HCT116 (cell line): ENCODE measurements around the gene ART5. TPM values are rescaled to one million over a fixed set of nuclear protein-coding genes. Genes with fewer than 3 reads are reported as not detected.

Experiments used
- ATAC-seq: fragments of 200-7000 bp; cut with Tn5 transposase; 2 replicates; pipeline ENCODE4 v1.9.1; 2020; ENCODE audit warnings: mild to moderate bottlenecking, moderate library complexity
- BruUV-seq: library from RNA; stranded (reverse); fragments of 400-500 nt; replicated peaks from 2 replicates; lab custom pipeline; 2021; lab: Mats Ljungman, UMichigan
- CTCF ChIA-PET: fragments of 300-600 bp; sonication (Branson Sonifier 250); formaldehyde crosslinking; loops from one replicate; lab custom pipeline; 2021; ENCODE audit warnings: antibody characterized with exemption; lab: Charles Lee
- POLR2A ChIA-PET: fragments of 300-600, 350-600 bp; sonication (Branson Sonifier 250); formaldehyde crosslinking; loops from one replicate; lab custom pipeline; 2021; ENCODE audit warnings: antibody characterized with exemption; lab: Charles Lee
- RAD21 ChIA-PET, 2 experiments: fragments of 300-600 bp; sonication (Branson Sonifier 250); formaldehyde crosslinking; loops; one replicate each; lab custom pipeline; 2023; ENCODE audit warnings: low total read pairs in 2 of 2; ENCODE audit not compliant: uncharacterized antibody in 2 of 2, unreplicated experiment in 2 of 2, low non-redundant PET in 1 of 2; lab: Charles Lee
- DNase-seq: peaks from one replicate; pipeline ENCODE4 v3.0.0-alpha.2; 2010; ENCODE audit warnings: low read depth, low spot score
- H2AFZ ChIP-seq: fragments of 200-600 bp; shearing (Covaris generic), sonication (generic); 2 replicates; pipeline ENCODE4 v1.6.1; 2017; ENCODE audit warnings: low read depth, mixed run types, mixed read lengths, antibody characterized with exemption, low read length; ENCODE audit not compliant: poor library complexity, severe bottlenecking
- H3K27ac ChIP-seq: 2 replicates; pipeline ENCODE4 v1.5.1; 2012; ENCODE audit warnings: low read depth, low read length
- H3K27me3 ChIP-seq: fragments of 200-600 bp; sonication (generic); 2 replicates; pipeline ENCODE4 v1.6.1; 2016; ENCODE audit warnings: mixed run types, low read length, mixed read lengths; ENCODE audit not compliant: insufficient read depth
- H3K36me3 ChIP-seq, 2 experiments: fragments of 200-500 bp in 1 of 2; fragments of 200-600 bp in 1 of 2; sonication (Bioruptor generic) in 1 of 2; sonication (generic) in 1 of 2; 2 replicates each; pipeline versions ENCODE4 v1.5.1 to v1.6.1; 2014 to 2016; ENCODE audit warnings: low read length in 2 of 2, inconsistent platforms in 1 of 2, mixed read lengths in 1 of 2, mixed run types in 1 of 2; ENCODE audit not compliant: insufficient read depth in 2 of 2, control insufficient read depth in 1 of 2
- H3K4me1 ChIP-seq, 2 experiments: fragments of 200-600 bp in 1 of 2; sonication (generic) in 1 of 2; 2 replicates each; pipeline versions ENCODE4 v1.5.1 to v1.6.1; 2012 to 2017; ENCODE audit warnings: low read length in 2 of 2, inconsistent platforms in 1 of 2, mild to moderate bottlenecking in 1 of 2, mixed read lengths in 1 of 2, mixed run types in 1 of 2, moderate library complexity in 1 of 2; ENCODE audit not compliant: insufficient read depth in 2 of 2, control insufficient read depth in 1 of 2
- H3K4me2 ChIP-seq: fragments of 200-600 bp; sonication (generic); 2 replicates; pipeline ENCODE4 v1.6.1; 2017; ENCODE audit warnings: mixed run types, low read length, mixed read lengths
- H3K4me3 ChIP-seq, 2 experiments: fragments of 200-600 bp in 1 of 2; sonication (generic) in 1 of 2; replicated peaks in 1 of 2; 2 replicates each; pipeline ENCODE4 v1.5.1; 2011 to 2016; ENCODE audit warnings: low read length in 2 of 2, control low read depth in 1 of 2, low read depth in 1 of 2, mild to moderate bottlenecking in 1 of 2, mixed read lengths in 1 of 2, mixed run types in 1 of 2
- H3K79me2 ChIP-seq: fragments of 200-600 bp; sonication (generic); 2 replicates; pipeline ENCODE4 v1.6.1; 2017; ENCODE audit warnings: mild to moderate bottlenecking, mixed run types, low read length, moderate library complexity, mixed read lengths; ENCODE audit not compliant: insufficient read depth
- H3K9ac ChIP-seq: fragments of 200-600 bp; sonication (generic); 2 replicates; pipeline ENCODE4 v1.6.1; 2016; ENCODE audit warnings: low read length, mixed read lengths
- H3K9me2 ChIP-seq: fragments of 200-600 bp; sonication (generic), shearing (Covaris generic); 2 replicates; pipeline ENCODE4 v1.6.1; 2017; ENCODE audit warnings: mixed run types, mild to moderate bottlenecking, moderate library complexity; ENCODE audit not compliant: insufficient read depth
- H3K9me3 ChIP-seq, 2 experiments: fragments of 200-500 bp in 1 of 2; fragments of 200-600 bp in 1 of 2; sonication (Bioruptor generic) in 1 of 2; sonication (generic) in 1 of 2; 2 replicates each; pipeline ENCODE4 v1.6.1; 2014 to 2017; ENCODE audit warnings: low read length in 2 of 2, mixed read lengths in 2 of 2, inconsistent platforms in 1 of 2, low read depth in 1 of 2, mild to moderate bottlenecking in 1 of 2, mixed run types in 1 of 2, moderate library complexity in 1 of 2; ENCODE audit not compliant: control insufficient read depth in 1 of 2, insufficient read depth in 1 of 2
- H4K20me1 ChIP-seq: fragments of 200-600 bp; sonication (generic), shearing (Covaris generic); 2 replicates; pipeline ENCODE4 v1.6.1; 2017; ENCODE audit warnings: mixed run types, mild to moderate bottlenecking, moderate library complexity; ENCODE audit not compliant: insufficient read depth
- ATF3 ChIP-seq: IDR thresholded peaks from 2 replicates; pipeline ENCODE4 v1.6.1; 2012
- CBX3 ChIP-seq: IDR thresholded peaks from 2 replicates; pipeline ENCODE4 v1.6.1; 2012; ENCODE audit warnings: low read depth
- ELF1 ChIP-seq: IDR thresholded peaks from 2 replicates; pipeline ENCODE4 v1.6.1; 2012; ENCODE audit warnings: low read depth, borderline replicate concordance
- EZH2phosphoT487 ChIP-seq: fragments of 200-600 bp; IDR thresholded peaks from 2 replicates; pipeline ENCODE4 v1.6.1; 2018; ENCODE audit warnings: antibody characterized with exemption, borderline replicate concordance
- JUND ChIP-seq: IDR thresholded peaks from 2 replicates; pipeline ENCODE4 v1.6.1; 2012
- POLR2A ChIP-seq: IDR thresholded peaks from 2 replicates; pipeline ENCODE4 v1.7.0; 2011; ENCODE audit warnings: borderline replicate concordance; ENCODE audit not compliant: insufficient read depth, insufficient read length; ENCODE audit errors: extremely low read depth
- POLR2AphosphoS5 ChIP-seq: IDR thresholded peaks from 2 replicates; pipeline ENCODE4 v1.6.1; 2011; ENCODE audit warnings: mild to moderate bottlenecking, low read depth, low read length, moderate library complexity
- RAD21 ChIP-seq: IDR thresholded peaks from 2 replicates; pipeline ENCODE4 v1.6.1; 2012; ENCODE audit warnings: low read depth, mild to moderate bottlenecking
- SP1 ChIP-seq: IDR thresholded peaks from 2 replicates; pipeline ENCODE4 v1.6.1; 2012; ENCODE audit warnings: low read depth
- SRF ChIP-seq: IDR thresholded peaks from 2 replicates; pipeline ENCODE4 v1.6.1; 2012; ENCODE audit warnings: low read depth
- TCF7L2 ChIP-seq: IDR thresholded peaks from 2 replicates; pipeline ENCODE4 v1.7.0; 2011; ENCODE audit warnings: borderline replicate concordance, inconsistent platforms; ENCODE audit not compliant: insufficient read depth, insufficient read length; ENCODE audit errors: extremely low read depth
- YY1 ChIP-seq: IDR thresholded peaks from 2 replicates; pipeline ENCODE4 v1.6.1; 2011; ENCODE audit warnings: low read length, low read depth, moderate library complexity, mild to moderate bottlenecking; ENCODE audit not compliant: insufficient replicate concordance; ENCODE audit errors: extremely low read depth
- ZFX ChIP-seq: fragments of 450-650 bp; IDR thresholded peaks from 2 replicates; pipeline ENCODE4 v1.6.1; 2017
- ZNF274 ChIP-seq: fragments of 200-500 bp; sonication (Bioruptor generic); IDR thresholded peaks from 2 replicates; pipeline ENCODE4 v1.6.1; 2014; ENCODE audit warnings: mild to moderate bottlenecking, low read depth, low read length, inconsistent platforms
- intact Hi-C: fragments of 100-400 bp; cut with micrococcal nuclease; formaldehyde crosslinking; loops from 2 replicates; pipeline ENCODE4 v1.10.0; 2022
- total RNA-seq: library from RNA; stranded (reverse); gene quantifications from one replicate; pipeline ENCODE4 v1.2.1, GENCODE V29; 2021; ENCODE audit not compliant: unreplicated experiment
- TF ChIP-seq, protein P1 (sequence below): IDR thresholded peaks from 2 replicates; pipeline ENCODE4 v1.6.1; 2012
- TF ChIP-seq, protein P2 (sequence below), 3 experiments: fragments of 200-600 bp in 1 of 3; sonication (generic) in 1 of 3; IDR thresholded peaks in 2 of 3; conservative IDR thresholded peaks in 1 of 3; 2 replicates each; pipeline ENCODE4 v1.5.1; 2012 to 2017; ENCODE audit warnings: low read depth in 2 of 3, low read length in 2 of 3, antibody characterized with exemption in 1 of 3, borderline replicate concordance in 1 of 3, control low read depth in 1 of 3, mild to moderate bottlenecking in 1 of 3, mixed read lengths in 1 of 3, mixed run types in 1 of 3, moderate library complexity in 1 of 3; ENCODE audit not compliant: insufficient read depth in 1 of 3

The ART5 gene
- total RNA-seq, 1 experiment from 2014 or later, result 5.6 TPM

DNA sequence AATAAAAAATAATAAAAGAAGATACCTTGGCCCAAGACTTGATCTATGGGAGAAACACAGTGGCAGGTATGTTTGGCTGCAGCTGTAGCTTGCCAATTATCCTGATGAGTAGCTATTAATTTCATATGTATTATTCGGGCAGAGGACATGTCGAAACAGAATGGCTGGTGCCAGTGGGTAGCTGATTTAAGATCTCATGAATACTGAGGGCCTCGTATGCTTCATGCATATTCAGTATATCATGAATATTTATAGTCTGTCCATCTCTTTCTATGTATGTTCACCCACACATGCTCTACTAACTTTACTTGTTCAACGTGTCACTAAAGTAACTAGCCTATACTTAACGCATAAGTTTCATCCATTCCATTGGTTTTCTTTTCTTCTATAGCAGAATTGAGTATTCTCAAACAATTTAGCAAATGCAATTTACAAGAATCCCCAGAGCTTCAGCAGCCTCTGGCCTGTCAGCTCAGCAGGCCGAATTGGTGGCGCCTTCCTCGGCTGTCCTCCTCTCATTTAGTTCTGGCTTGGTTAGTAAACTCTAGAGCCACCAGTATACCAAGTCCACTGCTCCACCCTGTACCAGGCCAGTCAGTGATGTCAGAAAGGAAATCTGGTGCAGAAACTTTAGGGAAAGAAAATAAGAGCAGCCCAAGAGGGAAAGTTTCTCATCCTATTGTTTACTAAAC lies 17.9 kb downstream of the ART5 start:
- POLR2A ChIA-PET, result no interaction called here
- Histone ChIP-seq H3K4me1 (no peaks in the 10 kb centered on the region), H3K4me2 (no peak overlapping the region), H3K27ac (no peak overlapping the region), H3K9me2 (no peaks in the 10 kb centered on the region), H3K79me2 (no peaks in the 10 kb centered on the region), H4K20me1 (no peaks in the 10 kb centered on the region), H2AFZ (no peak overlapping the region), H3K36me3 (no peaks in the 10 kb centered on the region), H3K9ac (no peak overlapping the region), H3K27me3 (no peaks in the 10 kb centered on the region), H3K9me3 (no peaks in the 10 kb centered on the region), H3K4me3 (no peak overlapping the region)
- RAD21 ChIA-PET, result no interaction called here
- BruUV-seq, result no TSS peak
- CTCF ChIA-PET, result no interaction called here
- TF ChIP-seq ZFX, result no peak
- no peak for TF ChIP-seq TCF7L2
- TF ChIP-seq ELF1, result no peak
- TF ChIP-seq, protein P1, sequence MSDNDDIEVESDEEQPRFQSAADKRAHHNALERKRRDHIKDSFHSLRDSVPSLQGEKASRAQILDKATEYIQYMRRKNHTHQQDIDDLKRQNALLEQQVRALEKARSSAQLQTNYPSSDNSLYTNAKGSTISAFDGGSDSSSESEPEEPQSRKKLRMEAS, result no peak
- TF ChIP-seq ATF3, result no peak
- TF ChIP-seq, protein P2, sequence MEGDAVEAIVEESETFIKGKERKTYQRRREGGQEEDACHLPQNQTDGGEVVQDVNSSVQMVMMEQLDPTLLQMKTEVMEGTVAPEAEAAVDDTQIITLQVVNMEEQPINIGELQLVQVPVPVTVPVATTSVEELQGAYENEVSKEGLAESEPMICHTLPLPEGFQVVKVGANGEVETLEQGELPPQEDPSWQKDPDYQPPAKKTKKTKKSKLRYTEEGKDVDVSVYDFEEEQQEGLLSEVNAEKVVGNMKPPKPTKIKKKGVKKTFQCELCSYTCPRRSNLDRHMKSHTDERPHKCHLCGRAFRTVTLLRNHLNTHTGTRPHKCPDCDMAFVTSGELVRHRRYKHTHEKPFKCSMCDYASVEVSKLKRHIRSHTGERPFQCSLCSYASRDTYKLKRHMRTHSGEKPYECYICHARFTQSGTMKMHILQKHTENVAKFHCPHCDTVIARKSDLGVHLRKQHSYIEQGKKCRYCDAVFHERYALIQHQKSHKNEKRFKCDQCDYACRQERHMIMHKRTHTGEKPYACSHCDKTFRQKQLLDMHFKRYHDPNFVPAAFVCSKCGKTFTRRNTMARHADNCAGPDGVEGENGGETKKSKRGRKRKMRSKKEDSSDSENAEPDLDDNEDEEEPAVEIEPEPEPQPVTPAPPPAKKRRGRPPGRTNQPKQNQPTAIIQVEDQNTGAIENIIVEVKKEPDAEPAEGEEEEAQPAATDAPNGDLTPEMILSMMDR (IDR thresholded peaks at IDR 0.05 in 2 of 3, conservative IDR thresholded peaks at IDR 0.05 in 1 of 3; ENCODE audit: borderline replicate concordance in 1 of 3, insufficient read depth in 1 of 3, low read depth in 2 of 3, low read length in 2 of 3), result no peak
- no peak for TF ChIP-seq RAD21
- no peak for TF ChIP-seq JUND
- no peak for TF ChIP-seq EZH2phosphoT487
- TF ChIP-seq POLR2A, result no peak
- no peak for TF ChIP-seq POLR2AphosphoS5
- TF ChIP-seq SP1, result no peak
- no peak for TF ChIP-seq CBX3
- no peak for TF ChIP-seq YY1
- TF ChIP-seq ZNF274, result no peak
- no peak for TF ChIP-seq SRF
- DNase-seq, result no peak
- ATAC-seq, result no peak
- intact Hi-C loops, result no loop called here
